GM12878 (cell line): ENCODE results near the gene HMOX1. TPM values are rescaled to one million over a fixed set of nuclear protein-coding genes. Genes with fewer than 3 reads are reported as not detected.

Experiments
- ATAC-seq: fragments of 200-7000 bp; cut with Tn5 transposase; 3 replicates; pipeline ENCODE4 v1.9.1; 2020; ENCODE audit warnings: mild to moderate bottlenecking, moderate library complexity
- BruUV-seq: library from RNA; stranded (reverse); fragments of 400-500 nt; replicated peaks from 2 replicates; lab custom pipeline; 2021; lab: Mats Ljungman, UMichigan
- CTCF ChIA-PET: fragments of 300-600 bp; sonication (Branson Sonifier 250); formaldehyde crosslinking; extraction: SDS; loops from one replicate; lab custom pipeline; 2021; ENCODE audit warnings: inconsistent platforms; lab: Yijun Ruan, JAX
- POLR2A ChIA-PET: fragments of 350-600 bp; formaldehyde crosslinking; extraction: SDS; loops from one replicate; lab custom pipeline; 2021; ENCODE audit warnings: inconsistent platforms; lab: Charles Lee
- RAD21 ChIA-PET: fragments of 300-600 bp; sonication (Branson Sonifier 250); formaldehyde crosslinking; loops from one replicate; lab custom pipeline; 2023; ENCODE audit warnings: antibody characterized with exemption; ENCODE audit not compliant: unreplicated experiment; lab: Charles Lee
- SMC1A ChIA-PET: fragments of 300-600 bp; sonication (Branson Sonifier 250); formaldehyde crosslinking; loops from one replicate; lab custom pipeline; 2023; ENCODE audit not compliant: unreplicated experiment, uncharacterized antibody; lab: Charles Lee
- DNase-seq: peaks from one replicate; pipeline ENCODE4 v3.0.0-alpha.2; 2011; ENCODE audit warnings: low read depth, low spot score
- FAIRE-seq: peaks from 3 replicates; lab custom pipeline; 2011; peaks lifted over from hg19 to GRCh38; lab: Jason Lieb, UNC
- H2AFZ ChIP-seq: 2 replicates; pipeline ENCODE4 v1.6.0; 2011; ENCODE audit warnings: low read depth, low read length, control low read depth; ENCODE audit not compliant: control insufficient read depth
- H3K27ac ChIP-seq: 2 replicates; pipeline ENCODE4 v1.5.1; 2011; ENCODE audit warnings: control low read depth; ENCODE audit not compliant: control insufficient read depth, insufficient read depth
- H3K27me3 ChIP-seq, 2 experiments: replicated peaks in 1 of 2; 2 replicates each; pipeline versions ENCODE4 v1.6.0 to v1.6.1; 2011; ENCODE audit warnings: low read length in 1 of 2; ENCODE audit not compliant: control insufficient read depth in 2 of 2, insufficient read depth in 2 of 2
- H3K36me3 ChIP-seq, 2 experiments: 2 replicates each; pipeline ENCODE4 v1.5.1; 2011; ENCODE audit warnings: low read length in 1 of 2; ENCODE audit not compliant: control insufficient read depth in 2 of 2, insufficient read depth in 2 of 2
- H3K4me1 ChIP-seq: 2 replicates; pipeline ENCODE4 v1.6.1; 2011; ENCODE audit warnings: mild to moderate bottlenecking, low read length, moderate library complexity, mixed read lengths; ENCODE audit not compliant: control insufficient read depth, insufficient read depth
- H3K4me2 ChIP-seq: 2 replicates; pipeline ENCODE4 v1.6.0; 2011; ENCODE audit warnings: control low read depth; ENCODE audit not compliant: control insufficient read depth, insufficient read depth
- H3K4me3 ChIP-seq: fragments of 200-600 bp; sonication (generic); 2 replicates; pipeline ENCODE4 v1.5.1; 2016
- H3K79me2 ChIP-seq: 2 replicates; pipeline ENCODE4 v1.6.0; 2011; ENCODE audit warnings: low read length; ENCODE audit not compliant: control insufficient read depth, insufficient read depth
- H3K9ac ChIP-seq: 2 replicates; pipeline ENCODE4 v1.8.0; 2011; ENCODE audit warnings: low read length, control low read depth, mixed read lengths; ENCODE audit not compliant: control insufficient read depth, insufficient read depth
- H3K9me3 ChIP-seq: replicated peaks from 3 replicates; pipeline ENCODE4 v1.5.1; 2011; ENCODE audit warnings: mild to moderate bottlenecking, low read length; ENCODE audit not compliant: control insufficient read depth, insufficient read depth
- H4K20me1 ChIP-seq: 2 replicates; pipeline ENCODE4 v1.6.0; 2011; ENCODE audit not compliant: control insufficient read depth, insufficient read depth
- CBFB ChIP-seq: IDR thresholded peaks from 2 replicates; pipeline ENCODE4 v1.6.1; 2016; ENCODE audit warnings: antibody characterized with exemption, low read depth
- CREB1 ChIP-seq: IDR thresholded peaks from 2 replicates; pipeline ENCODE4 v1.6.1; 2012; ENCODE audit warnings: low read depth, mild to moderate bottlenecking, inconsistent platforms
- EED ChIP-seq: sonication (generic); IDR thresholded peaks from 2 replicates; pipeline ENCODE4 v1.6.1; 2016; ENCODE audit warnings: antibody characterized with exemption, low read depth
- GATAD2B ChIP-seq: fragments of 450-650 bp; conservative IDR thresholded peaks from 2 replicates; pipeline ENCODE4 v1.6.1; 2017; ENCODE audit warnings: low read depth, mild to moderate bottlenecking, moderate library complexity
- MXI1 ChIP-seq: fragments of 150-350 bp; IDR thresholded peaks from 2 replicates; pipeline ENCODE4 v1.6.1; 2011; ENCODE audit warnings: low read depth, mild to moderate bottlenecking, inconsistent platforms, low read length, improper control_type of control experiment
- NR2C2 ChIP-seq: IDR thresholded peaks from 2 replicates; pipeline ENCODE4 v1.6.1; 2011; ENCODE audit warnings: borderline replicate concordance, low read depth; ENCODE audit not compliant: control insufficient read depth, insufficient read length
- NR2F1 ChIP-seq: fragments of 450-650 bp; conservative IDR thresholded peaks from 2 replicates; pipeline ENCODE4 v1.6.1; 2017; ENCODE audit warnings: mild to moderate bottlenecking
- RAD21 ChIP-seq: IDR thresholded peaks from 2 replicates; pipeline ENCODE4 v1.6.1; 2011; ENCODE audit warnings: mild to moderate bottlenecking, low read depth, low read length, moderate library complexity; ENCODE audit not compliant: insufficient read depth
- RFX5 ChIP-seq: IDR thresholded peaks from 2 replicates; pipeline ENCODE4 v1.6.1; 2011; ENCODE audit warnings: low read depth, low read length, improper control_type of control experiment
- RUNX3 ChIP-seq: IDR thresholded peaks from 2 replicates; pipeline ENCODE4 v1.6.1; 2012; ENCODE audit warnings: low read length, inconsistent platforms
- SRF ChIP-seq, 2 experiments: IDR thresholded peaks; 2 replicates each; pipeline ENCODE4 v1.6.1; 2011; ENCODE audit warnings: low read depth in 2 of 2, low read length in 2 of 2, mild to moderate bottlenecking in 1 of 2, moderate library complexity in 1 of 2
- TAF1 ChIP-seq: IDR thresholded peaks from 2 replicates; pipeline ENCODE4 v1.6.1; 2011; ENCODE audit warnings: mild to moderate bottlenecking, low read depth, low read length, borderline replicate concordance
- TBL1XR1 ChIP-seq: IDR thresholded peaks from 2 replicates; pipeline ENCODE4 v1.6.1; 2012; ENCODE audit warnings: low read depth, low read length, improper control_type of control experiment
- TCF3 ChIP-seq: IDR thresholded peaks from 2 replicates; pipeline ENCODE4 v1.6.1; 2012; ENCODE audit warnings: low read depth, mild to moderate bottlenecking, low read length, borderline replicate concordance; ENCODE audit not compliant: insufficient read depth
- YBX1 ChIP-seq: fragments of 450-650 bp; IDR thresholded peaks from 2 replicates; pipeline ENCODE4 v1.6.1; 2016; ENCODE audit warnings: antibody characterized with exemption
- WGBS: methylation state at CpG from one replicate; pipeline ENCODE4 v1.1.6; 2016; ENCODE audit warnings: low lambda C conversion rate; ENCODE audit not compliant: insufficient replicate concordance, insufficient coverage; ENCODE audit errors: missing lambda C conversion rate; 5-methylcytosine and 5-hydroxymethylcytosine counted together
- in situ Hi-C: fragments of 300-500 bp; cut with MboI; formaldehyde crosslinking; loops from 9 replicates; pipeline ENCODE4 v1.14.3; 2018; ENCODE audit warnings: mixed read lengths
- intact Hi-C: fragments of 100-400 bp; cut with micrococcal nuclease; formaldehyde crosslinking; loops from one replicate; pipeline ENCODE4 v1.14.2; 2022; ENCODE audit not compliant: unreplicated experiment
- polyA plus RNA-seq, 11 experiments: library from polyadenylated mRNA; depleted of rRNA in 4 of 11; unstranded in 6 of 11; stranded (reverse) in 5 of 11; fragments of >200 nt; fragmentation: Nextera tagmentation in 4 of 11; fragmentation: Illumina TruSeq in 1 of 11; extraction: Ambion mirVana in 4 of 11; extraction: Trizol in 1 of 11; gene quantifications; 1 replicate in 1 of 11; 2 replicates in 10 of 11; pipeline versions ENCODE4 v1.2.1 to v1.2.3, GENCODE V29; 2011 to 2016; ENCODE audit warnings: inconsistent platforms in 2 of 11, missing spikeins in 2 of 11, low read depth in 1 of 11
- total RNA-seq, 4 experiments: library from RNA; depleted of rRNA in 3 of 4; stranded (reverse); fragments of >200 nt in 3 of 4; fragmentation: Illumina TruSeq in 1 of 4; extraction: Trizol in 1 of 4; gene quantifications; 2 replicates each; pipeline versions ENCODE4 v1.2.1 to v1.2.3, GENCODE V29; 2013 to 2021
- TF ChIP-seq, protein P1 (sequence below): fragments of 450-650 bp; formaldehyde crosslinking; IDR thresholded peaks from 2 replicates; pipeline ENCODE4 v1.4.0; 2022; ENCODE audit warnings: mild to moderate bottlenecking, moderate library complexity
- TF ChIP-seq, protein P2 (sequence below): IDR thresholded peaks from 2 replicates; pipeline ENCODE4 v1.6.1; 2012; ENCODE audit warnings: low read depth, low read length, improper control_type of control experiment
- TF ChIP-seq, protein P3 (sequence below): fragments of 450-650 bp; IDR thresholded peaks from 2 replicates; pipeline ENCODE4 v1.6.1; 2018; ENCODE audit warnings: borderline replicate concordance, mild to moderate bottlenecking; ENCODE audit not compliant: partially characterized antibody

HMOX1 gene
- total and polyA plus RNA-seq, 10 of the 15 experiments (the other 5 are each of a cell fraction or from before 2014, with no cell fraction given), result 1.5 to 36.7 (median 18.8) TPM

DNA sequence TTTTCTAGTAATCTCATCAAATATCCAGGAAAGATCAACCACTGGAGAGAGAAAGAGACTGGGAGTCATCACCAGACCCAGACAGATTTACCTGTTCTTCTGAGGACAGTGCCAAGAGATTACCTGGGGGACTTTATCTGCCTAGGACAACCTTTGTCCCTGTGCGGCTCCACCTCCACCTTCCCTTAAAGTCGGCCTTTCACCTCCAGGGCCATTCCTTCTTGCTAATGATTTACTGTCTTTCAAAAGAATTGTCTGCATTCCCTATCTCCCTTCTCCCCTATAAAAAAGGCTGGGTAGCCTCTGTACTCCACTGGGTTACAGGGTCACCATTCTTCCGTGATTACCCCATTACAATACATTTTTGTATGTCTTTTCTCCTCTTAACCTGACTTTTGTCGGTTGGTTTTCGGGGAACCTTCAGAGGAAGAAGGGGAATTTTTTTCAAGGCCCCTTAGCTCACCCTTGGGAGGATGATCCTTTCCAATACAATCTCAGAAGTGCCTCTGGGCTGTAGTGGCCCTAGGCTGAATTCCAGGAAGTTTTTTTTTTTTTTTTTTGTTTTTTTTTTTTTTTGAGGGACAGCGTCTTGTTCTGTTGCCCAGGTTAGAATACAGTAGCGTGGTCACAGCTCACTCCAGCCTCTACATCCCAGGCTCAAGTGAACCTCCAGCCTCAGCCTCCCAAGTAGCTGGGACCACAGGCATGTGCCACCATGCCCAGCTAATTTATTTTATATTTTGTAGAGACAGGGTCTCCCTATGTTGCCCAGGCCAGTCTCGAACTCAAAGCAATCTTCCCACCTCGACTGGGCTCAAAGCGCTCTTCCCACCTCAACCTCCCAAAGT, 1.5 kb upstream of the HMOX1 start:
- ChIA-PET RAD21 (interaction anchor here (1.0 to 3.0 kb wide), 2 partner anchors 28 to 31 kb away, joined by 5 to 23 read pairs; no protein-coding TSS in a partner anchor), SMC1A (interaction anchor here (0.8 to 4.7 kb wide), 3 partner anchors 18 to 29 kb away, joined by 3 to 26 read pairs (median 12); no protein-coding TSS in a partner anchor), POLR2A (interaction anchor here (0.7 to 3.2 kb wide), 6 partner anchors 9 to 195 kb away, joined by 5 to 20 read pairs (median 7); no protein-coding TSS in a partner anchor), CTCF (interaction anchor here (1.2 to 3.1 kb wide), 4 partner anchors 26 to 204 kb away, joined by 3 to 23 read pairs (median 6); no protein-coding TSS in a partner anchor)
- intact Hi-C loops, result no loop called here
- Histone ChIP-seq H3K9ac (no peak overlapping the region), H3K4me3 (no peak overlapping the region), H3K27ac (no peak overlapping the region), H3K79me2 (peaks cover 4% of the 10 kb centered on the region), H3K36me3 (no peaks in the 10 kb centered on the region; a peak in 1 of 4 replicates), H2AFZ (no peak overlapping the region), H3K4me1 (peaks cover 38% of the 10 kb centered on the region), H4K20me1 (no peaks in the 10 kb centered on the region), H3K9me3 (no peaks in the 10 kb centered on the region), H3K4me2 (no peak overlapping the region), H3K27me3 (no peaks in the 10 kb centered on the region)
- TF ChIP-seq TAF1, result no peak
- no peak for TF ChIP-seq YBX1
- TF ChIP-seq SRF (IDR thresholded peaks at IDR 0.05; ENCODE audit: low read depth in 2 of 2, low read length in 2 of 2), result no peak
- no peak for TF ChIP-seq TBL1XR1
- TF ChIP-seq RUNX3, result no peak
- TF ChIP-seq, protein P1, sequence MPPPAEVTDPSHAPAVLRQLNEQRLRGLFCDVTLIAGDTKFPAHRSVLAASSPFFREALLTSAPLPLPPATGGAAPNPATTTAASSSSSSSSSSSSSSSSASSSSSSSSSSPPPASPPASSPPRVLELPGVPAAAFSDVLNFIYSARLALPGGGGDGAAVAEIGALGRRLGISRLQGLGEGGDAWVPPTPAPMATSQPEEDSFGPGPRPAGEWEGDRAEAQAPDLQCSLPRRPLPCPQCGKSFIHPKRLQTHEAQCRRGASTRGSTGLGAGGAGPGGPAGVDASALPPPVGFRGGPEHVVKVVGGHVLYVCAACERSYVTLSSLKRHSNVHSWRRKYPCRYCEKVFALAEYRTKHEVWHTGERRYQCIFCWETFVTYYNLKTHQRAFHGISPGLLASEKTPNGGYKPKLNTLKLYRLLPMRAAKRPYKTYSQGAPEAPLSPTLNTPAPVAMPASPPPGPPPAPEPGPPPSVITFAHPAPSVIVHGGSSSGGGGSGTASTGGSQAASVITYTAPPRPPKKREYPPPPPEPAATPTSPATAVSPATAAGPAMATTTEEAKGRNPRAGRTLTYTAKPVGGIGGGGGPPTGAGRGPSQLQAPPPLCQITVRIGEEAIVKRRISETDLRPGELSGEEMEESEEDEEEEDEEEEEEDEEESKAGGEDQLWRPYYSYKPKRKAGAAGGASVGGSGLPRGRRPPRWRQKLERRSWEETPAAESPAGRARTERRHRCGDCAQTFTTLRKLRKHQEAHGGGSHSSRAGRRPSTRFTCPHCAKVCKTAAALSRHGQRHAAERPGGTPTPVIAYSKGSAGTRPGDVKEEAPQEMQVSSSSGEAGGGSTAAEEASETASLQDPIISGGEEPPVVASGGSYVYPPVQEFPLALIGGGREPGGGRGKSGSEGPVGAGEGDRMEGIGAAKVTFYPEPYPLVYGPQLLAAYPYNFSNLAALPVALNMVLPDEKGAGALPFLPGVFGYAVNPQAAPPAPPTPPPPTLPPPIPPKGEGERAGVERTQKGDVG (CRISPR knock-in tag), result no peak
- TF ChIP-seq NR2F1, result no peak
- no peak for TF ChIP-seq GATAD2B
- TF ChIP-seq MXI1, result no peak
- TF ChIP-seq, protein P2, sequence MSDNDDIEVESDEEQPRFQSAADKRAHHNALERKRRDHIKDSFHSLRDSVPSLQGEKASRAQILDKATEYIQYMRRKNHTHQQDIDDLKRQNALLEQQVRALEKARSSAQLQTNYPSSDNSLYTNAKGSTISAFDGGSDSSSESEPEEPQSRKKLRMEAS, result no peak
- TF ChIP-seq CBFB, result no peak
- TF ChIP-seq, protein P3, sequence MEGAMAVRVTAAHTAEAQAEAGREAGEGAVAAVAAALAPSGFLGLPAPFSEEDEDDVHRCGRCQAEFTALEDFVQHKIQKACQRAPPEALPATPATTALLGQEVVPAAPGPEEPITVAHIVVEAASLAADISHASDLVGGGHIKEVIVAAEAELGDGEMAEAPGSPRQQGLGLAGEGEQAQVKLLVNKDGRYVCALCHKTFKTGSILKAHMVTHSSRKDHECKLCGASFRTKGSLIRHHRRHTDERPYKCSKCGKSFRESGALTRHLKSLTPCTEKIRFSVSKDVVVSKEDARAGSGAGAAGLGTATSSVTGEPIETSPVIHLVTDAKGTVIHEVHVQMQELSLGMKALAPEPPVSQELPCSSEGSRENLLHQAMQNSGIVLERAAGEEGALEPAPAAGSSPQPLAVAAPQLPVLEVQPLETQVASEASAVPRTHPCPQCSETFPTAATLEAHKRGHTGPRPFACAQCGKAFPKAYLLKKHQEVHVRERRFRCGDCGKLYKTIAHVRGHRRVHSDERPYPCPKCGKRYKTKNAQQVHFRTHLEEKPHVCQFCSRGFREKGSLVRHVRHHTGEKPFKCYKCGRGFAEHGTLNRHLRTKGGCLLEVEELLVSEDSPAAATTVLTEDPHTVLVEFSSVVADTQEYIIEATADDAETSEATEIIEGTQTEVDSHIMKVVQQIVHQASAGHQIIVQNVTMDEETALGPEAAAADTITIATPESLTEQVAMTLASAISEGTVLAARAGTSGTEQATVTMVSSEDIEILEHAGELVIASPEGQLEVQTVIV, result no peak
- TF ChIP-seq NR2C2, result no peak
- TF ChIP-seq RFX5, result no peak
- no peak for TF ChIP-seq TCF3
- TF ChIP-seq EED, result no peak
- no peak for TF ChIP-seq CREB1
- TF ChIP-seq RAD21, result no peak
- in situ Hi-C loops, result loop anchor here (25.0 kb wide), 1 partner anchor 1833 kb away; the partner anchor contains the start of gene SSTR3
- DNase-seq, result no peak
- no peak for FAIRE-seq
- ATAC-seq, result no peak
- WGBS, result 84% methylated on average over 8 of the region's 10 CpGs
- no TSS peak for BruUV-seq
